ENCODE measurements around the gene IL25.

IL25 gene

GRCh38 chr14:23392613-23393012 lies 20.0 kb downstream of the IL25 start:
- no peak overlapping the region for H3K9ac ChIP-seq (ENCODE audit: low read length)
- H3K4me2 ChIP-seq (ENCODE audit: low read depth, low read length, poor library complexity, severe bottlenecking) = no peak overlapping the region
- no peaks in the 10 kb centered on the region for H3K9me2 ChIP-seq (replicated peaks; ENCODE audit: insufficient read depth, low read length)
- H3K79me2 ChIP-seq (ENCODE audit: insufficient read depth, low read length) = no peaks in the 10 kb centered on the region
- no peak overlapping the region for H2AFZ ChIP-seq (ENCODE audit: low read depth, low read length, severe bottlenecking)
- TF ChIP-seq CTCF (IDR thresholded peaks at IDR 0.05; ENCODE audit: insufficient read depth, low read length, poor library complexity, severe bottlenecking) (no peak), EZH2phosphoT487 (conservative IDR thresholded peaks at IDR 0.05; ENCODE audit: low read length) (no peak)
- H4K20me1 ChIP-seq (ENCODE audit: low read depth, low read length) = no peaks in the 10 kb centered on the region
- H3K36me3 ChIP-seq (ENCODE audit: low read length) = no peaks in the 10 kb centered on the region
- no peak overlapping the region for H3K27ac ChIP-seq (ENCODE audit: low read depth, low read length)
- H3K9me3 ChIP-seq (ENCODE audit: insufficient read depth, low read length) = no peaks in the 10 kb centered on the region
- no peak overlapping the region for H3K4me3 ChIP-seq (ENCODE audit: insufficient read depth, low read length, poor library complexity, severe bottlenecking)
- H3F3A ChIP-seq (ENCODE audit: insufficient read depth) = no peaks in the 10 kb centered on the region
- H3K27me3 ChIP-seq (ENCODE audit: low read length) = no peaks in the 10 kb centered on the region

GRCh38 chr14:23396126-23396525 lies 23.5 kb downstream of the IL25 start:
- Histone ChIP-seq H3F3A (ENCODE audit: insufficient read depth) (no peaks in the 10 kb centered on the region), H3K27ac (ENCODE audit: low read depth, low read length) (no peak overlapping the region), H3K79me2 (ENCODE audit: insufficient read depth, low read length) (no peaks in the 10 kb centered on the region), H3K36me3 (ENCODE audit: low read length) (no peaks in the 10 kb centered on the region), H3K4me3 (ENCODE audit: insufficient read depth, low read length, poor library complexity, severe bottlenecking) (no peak overlapping the region), H2AFZ (ENCODE audit: low read depth, low read length, severe bottlenecking) (no peak overlapping the region), H4K20me1 (ENCODE audit: low read depth, low read length) (no peaks in the 10 kb centered on the region), H3K9me2 (replicated peaks; ENCODE audit: insufficient read depth, low read length) (no peaks in the 10 kb centered on the region), H3K9me3 (ENCODE audit: insufficient read depth, low read length) (no peaks in the 10 kb centered on the region), H3K4me2 (ENCODE audit: low read depth, low read length, poor library complexity, severe bottlenecking) (no peak overlapping the region), H3K27me3 (ENCODE audit: low read length) (no peaks in the 10 kb centered on the region), H3K9ac (ENCODE audit: low read length) (no peak overlapping the region)
- TF ChIP-seq CTCF (IDR thresholded peaks at IDR 0.05; ENCODE audit: insufficient read depth, low read length, poor library complexity, severe bottlenecking) (no peak), EZH2phosphoT487 (conservative IDR thresholded peaks at IDR 0.05; ENCODE audit: low read length) (no peak)

- H3K79me2 ChIP-seq (ENCODE audit: insufficient read depth, low read length) = no peaks in the 10 kb centered on the region
- no peaks in the 10 kb centered on the region for H3F3A ChIP-seq (ENCODE audit: insufficient read depth)
- H3K9me3 ChIP-seq (ENCODE audit: insufficient read depth, low read length) = no peaks in the 10 kb centered on the region
- H2AFZ ChIP-seq (ENCODE audit: low read depth, low read length, severe bottlenecking) = no peak overlapping the region
- H3K27me3 ChIP-seq (ENCODE audit: low read length) = no peaks in the 10 kb centered on the region
- H3K27ac ChIP-seq (ENCODE audit: low read depth, low read length) = no peak overlapping the region
- no peak overlapping the region for H3K4me3 ChIP-seq (ENCODE audit: insufficient read depth, low read length, poor library complexity, severe bottlenecking)
- no peak for TF ChIP-seq CTCF (IDR thresholded peaks at IDR 0.05; ENCODE audit: insufficient read depth, low read length, poor library complexity, severe bottlenecking)
- TF ChIP-seq EZH2phosphoT487 (conservative IDR thresholded peaks at IDR 0.05; ENCODE audit: low read length) = no peak
- H4K20me1 ChIP-seq (ENCODE audit: low read depth, low read length) = no peaks in the 10 kb centered on the region
- no peak overlapping the region for H3K4me2 ChIP-seq (ENCODE audit: low read depth, low read length, poor library complexity, severe bottlenecking)
- no peaks in the 10 kb centered on the region for H3K9me2 ChIP-seq (replicated peaks; ENCODE audit: insufficient read depth, low read length)
- H3K9ac ChIP-seq (ENCODE audit: low read length) = no peak overlapping the region
- H3K36me3 ChIP-seq (ENCODE audit: low read length) = no peaks in the 10 kb centered on the region
These were observed 24.3 kb downstream of the IL25 start for GRCh38 chr14:23396781-23397407.
